CD4-positive, alpha-beta T cell treated with Interleukin-21 for 1 hour (primary cell): ENCODE data around the gene DNHD1.

Source experiments
- DNase-seq: peaks from one replicate; pipeline ENCODE4 v3.0.0-alpha.2; 2020

DNHD1 gene, protein sequence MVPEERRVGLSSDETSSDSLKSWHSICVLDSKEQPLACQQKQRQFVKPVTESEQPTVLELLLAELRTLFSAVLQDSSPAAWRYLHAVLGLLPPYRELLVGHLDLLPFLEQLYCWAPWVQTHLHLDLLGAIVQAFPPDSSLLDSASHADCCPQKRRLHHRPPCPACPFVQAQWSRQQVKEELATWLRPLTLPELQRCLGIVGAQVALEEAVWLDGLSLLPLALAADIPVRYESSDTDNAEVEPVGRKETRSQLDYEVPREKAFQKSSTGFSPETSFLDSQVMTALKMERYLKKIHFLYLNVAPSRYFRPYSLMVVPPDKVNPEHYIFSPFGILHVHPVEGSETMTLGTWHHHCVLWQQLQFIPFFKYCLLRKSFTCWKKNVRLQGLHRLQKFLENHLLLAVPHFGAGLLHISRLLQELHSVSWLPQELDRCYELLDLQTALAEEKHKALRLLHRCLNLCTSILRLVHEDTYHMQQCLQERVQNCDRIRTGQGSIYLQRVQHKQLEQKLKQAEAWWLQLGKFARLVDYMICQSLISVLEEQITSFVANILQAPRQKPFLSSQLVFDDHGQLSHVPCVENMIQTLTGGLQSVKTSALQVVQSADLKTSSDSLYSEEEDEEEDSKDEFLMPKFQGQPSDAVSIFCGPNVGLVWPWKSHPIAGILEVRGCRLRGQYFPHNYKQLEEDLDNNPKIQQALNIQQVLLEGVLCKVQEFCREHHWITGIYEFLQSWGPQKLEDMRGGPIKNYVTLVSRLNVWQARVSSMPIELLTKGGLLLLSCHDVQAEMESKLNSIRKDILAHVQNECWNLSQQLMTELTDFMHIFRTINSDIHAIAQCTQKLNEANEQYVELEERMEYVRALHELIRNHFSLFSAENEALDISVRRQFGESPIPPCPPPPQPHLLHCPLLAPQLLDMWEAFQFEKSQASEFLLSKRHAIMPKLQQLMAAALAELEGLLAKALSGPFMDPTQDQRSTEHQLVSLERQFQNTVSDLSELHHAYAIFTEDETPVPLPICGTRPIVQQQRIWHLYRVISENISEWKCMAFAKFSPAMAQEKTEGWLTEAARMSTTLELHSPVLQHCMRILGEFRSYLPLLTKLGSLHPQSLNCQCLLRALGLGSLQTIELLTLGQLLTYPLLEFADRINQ (N-terminal part only)

DNA sequence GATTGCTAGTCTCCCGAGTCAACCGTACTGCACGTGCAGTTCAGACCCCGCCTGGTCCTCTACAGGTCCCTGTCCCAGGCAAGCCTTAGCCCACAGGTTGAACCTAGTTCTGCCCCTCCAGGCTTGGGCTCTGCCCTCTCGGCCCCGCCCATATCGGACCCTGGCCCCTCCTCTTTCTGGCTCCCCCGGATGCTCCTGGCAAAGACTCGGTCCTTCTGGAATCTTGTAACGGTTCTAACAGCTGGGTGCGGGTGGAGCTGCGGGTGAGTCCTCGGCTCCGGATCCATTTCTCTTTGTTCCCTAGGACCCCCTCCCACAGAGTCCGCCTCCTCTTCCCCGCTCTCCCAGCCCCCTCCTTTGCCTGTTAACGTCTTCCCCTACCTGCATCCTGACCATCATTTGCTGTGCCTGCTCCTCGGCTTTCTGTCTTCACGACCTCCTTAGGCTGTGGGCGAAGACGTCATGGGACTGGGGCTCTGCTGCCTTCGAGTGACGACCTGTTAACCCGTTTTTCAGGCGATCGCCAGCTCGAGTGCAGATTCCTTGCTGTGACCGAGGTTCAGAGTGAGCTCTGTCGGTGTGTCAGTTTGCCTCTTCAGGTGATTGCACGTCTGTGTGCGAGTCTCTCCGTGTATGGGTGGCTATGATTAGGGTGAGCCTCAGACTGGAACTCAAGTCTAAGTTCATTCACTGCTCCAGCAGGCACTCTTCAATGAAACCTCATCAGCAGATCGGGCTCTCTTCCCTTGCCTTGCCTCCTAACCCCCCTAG, at the start of gene DNHD1:
Gene DNHD1, plus strand, starts transcription at position 212 of the 771 bp plus-strand sequence. CDS start 936 bp downstream, outside the sequence.
- no peak for DNase-seq

DNA sequence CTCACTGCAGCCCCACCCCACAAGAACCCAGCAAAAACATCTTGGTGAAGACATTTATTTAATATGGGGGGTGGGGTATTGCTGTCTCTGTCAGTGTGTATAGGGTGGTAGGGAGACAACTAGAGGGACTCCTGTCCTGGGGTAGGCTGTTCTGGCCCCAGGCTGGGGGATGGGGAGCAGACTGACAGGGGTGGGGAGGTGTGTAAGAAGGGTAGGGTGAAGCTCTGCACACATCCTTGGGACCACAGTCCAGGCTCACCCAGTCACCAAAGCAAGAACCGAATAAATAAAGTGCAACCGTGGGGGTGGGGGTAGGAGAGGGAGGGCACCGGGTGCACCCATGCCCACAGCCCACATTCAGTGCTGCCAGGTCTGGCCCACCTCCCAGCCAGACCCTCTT, 48.5 kb upstream of the DNHD1 start:
- DNase-seq: no peak

DNA sequence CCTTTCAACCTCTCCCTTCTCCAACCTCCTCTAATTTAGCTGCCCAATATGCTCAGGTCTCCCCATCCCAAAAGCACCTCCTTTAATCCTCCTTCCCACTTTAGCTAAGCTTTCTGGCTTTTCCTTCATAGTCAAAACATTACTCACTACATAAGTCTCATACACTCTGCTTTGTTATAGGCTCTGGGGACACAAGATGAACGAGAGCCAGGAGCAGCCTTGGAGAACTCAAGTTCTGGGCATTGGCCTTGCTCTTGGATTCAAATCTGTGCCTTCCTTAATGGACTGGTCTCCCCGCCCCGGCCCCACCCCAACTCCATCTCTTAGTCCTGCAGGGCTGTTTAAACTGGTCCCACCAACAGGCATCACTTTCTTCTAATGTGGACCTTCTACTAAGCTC, 44.9 kb upstream of the DNHD1 start:
- no peak for DNase-seq

DNA sequence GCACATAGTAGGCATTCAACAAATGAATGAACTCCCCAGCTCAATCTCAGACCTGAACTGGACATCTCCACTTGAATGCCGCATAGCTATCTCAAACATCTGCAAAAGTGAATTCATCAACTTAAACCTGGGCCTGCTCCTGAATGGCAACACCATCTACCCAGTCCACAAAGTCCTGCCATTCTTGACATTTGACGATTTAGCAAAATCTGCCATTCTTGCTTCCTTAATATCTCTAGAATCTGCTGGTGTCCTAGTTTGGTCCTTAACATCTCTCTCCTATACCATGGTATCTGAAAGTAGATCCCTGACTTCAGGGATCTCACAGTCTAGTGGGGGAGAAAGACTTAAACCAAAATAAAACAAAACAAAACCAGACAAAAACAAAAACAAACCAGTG, 43.9 kb upstream of the DNHD1 start:
- no peak for DNase-seq

DNA sequence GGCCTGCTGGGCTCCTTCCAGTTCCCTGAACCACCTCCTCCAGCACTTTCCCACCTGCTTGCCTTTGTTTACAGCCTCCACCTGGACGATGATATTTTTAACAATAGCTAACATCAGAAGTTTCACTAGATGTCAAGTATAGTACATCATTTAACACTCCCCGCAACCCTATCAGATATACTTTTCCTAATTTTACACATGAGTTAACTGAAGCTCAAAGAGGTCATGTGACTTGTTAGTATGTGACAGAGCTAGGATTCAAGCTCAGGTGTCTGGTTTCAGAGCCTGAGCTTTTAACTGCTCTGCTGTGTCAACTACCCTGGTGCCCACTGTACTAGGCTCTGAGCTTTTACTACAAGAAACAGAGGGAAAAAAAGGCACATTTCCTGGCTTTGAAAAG, 42.0 kb upstream of the DNHD1 start:
- no peak for DNase-seq

DNA sequence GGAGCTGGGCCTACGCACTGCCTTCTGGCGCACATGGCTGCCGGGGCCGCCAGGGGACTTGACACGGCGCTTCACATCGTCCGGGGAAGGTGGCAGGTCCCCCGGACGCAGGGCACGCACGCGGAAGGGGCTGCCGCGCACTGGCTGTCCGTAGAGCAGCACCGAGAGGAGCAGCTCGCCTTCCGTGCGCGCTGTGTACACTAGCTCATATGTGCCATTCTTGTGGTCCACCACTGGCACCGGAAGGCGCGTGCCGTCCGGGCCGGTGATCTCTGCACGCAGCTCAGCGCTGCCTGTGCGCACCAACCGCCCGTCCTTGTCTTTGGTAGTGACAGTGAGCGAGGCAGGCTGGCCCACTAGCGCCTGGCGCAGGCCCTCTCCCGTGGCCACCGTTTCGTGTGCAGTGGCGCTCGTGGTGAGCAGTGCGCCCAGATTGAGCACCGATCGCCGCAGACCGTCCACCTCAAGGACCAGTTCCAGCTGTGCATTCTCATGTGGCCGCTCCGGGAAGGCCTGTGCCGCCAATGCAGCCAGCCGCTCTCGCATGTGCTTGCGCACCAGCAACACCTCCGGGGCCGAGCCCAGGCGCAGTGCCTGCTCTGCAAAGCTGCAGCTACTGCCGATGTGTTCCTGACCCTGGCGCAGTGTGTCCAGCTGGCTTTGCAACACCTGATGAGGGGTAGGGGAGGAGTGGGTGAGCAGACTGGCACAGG, 40.6 kb upstream of the DNHD1 start:
- DNase-seq: no peak

DNA sequence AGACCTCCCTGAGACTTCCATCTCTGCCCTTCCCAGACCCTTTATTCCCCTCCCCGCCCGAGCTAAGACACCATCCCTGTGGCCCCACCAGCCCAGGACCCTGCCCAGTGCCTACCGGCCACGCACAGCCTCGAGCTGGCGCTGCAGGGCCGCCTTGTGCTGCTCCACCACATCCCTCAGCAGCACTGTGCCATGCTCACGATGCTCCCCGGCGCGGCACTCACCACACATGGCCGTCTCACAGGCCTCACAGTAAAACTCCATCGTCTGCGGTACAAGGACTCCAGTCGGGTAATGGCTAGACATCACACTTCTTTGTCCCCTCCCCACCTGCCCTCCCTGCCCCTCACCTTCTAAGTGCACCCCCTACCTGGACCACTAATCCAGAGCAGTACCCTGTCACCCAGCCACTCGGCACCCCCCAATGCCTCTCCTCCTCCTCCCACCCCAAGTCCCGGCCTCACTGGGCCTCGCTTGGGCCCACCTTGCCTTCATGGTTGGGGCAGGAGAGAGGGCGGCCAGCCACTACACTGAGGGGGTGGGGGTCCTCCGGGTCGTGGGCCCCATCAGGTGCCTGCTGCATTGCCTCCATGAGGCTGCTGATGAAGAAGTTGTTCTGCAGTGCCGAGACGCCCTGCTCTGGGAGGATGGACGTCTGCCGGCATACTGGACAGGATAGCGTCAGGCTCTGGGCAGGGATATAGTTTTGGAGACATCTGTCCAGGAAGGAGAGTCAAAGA, 39.3 kb upstream of the DNHD1 start:
- no peak for DNase-seq

DNA sequence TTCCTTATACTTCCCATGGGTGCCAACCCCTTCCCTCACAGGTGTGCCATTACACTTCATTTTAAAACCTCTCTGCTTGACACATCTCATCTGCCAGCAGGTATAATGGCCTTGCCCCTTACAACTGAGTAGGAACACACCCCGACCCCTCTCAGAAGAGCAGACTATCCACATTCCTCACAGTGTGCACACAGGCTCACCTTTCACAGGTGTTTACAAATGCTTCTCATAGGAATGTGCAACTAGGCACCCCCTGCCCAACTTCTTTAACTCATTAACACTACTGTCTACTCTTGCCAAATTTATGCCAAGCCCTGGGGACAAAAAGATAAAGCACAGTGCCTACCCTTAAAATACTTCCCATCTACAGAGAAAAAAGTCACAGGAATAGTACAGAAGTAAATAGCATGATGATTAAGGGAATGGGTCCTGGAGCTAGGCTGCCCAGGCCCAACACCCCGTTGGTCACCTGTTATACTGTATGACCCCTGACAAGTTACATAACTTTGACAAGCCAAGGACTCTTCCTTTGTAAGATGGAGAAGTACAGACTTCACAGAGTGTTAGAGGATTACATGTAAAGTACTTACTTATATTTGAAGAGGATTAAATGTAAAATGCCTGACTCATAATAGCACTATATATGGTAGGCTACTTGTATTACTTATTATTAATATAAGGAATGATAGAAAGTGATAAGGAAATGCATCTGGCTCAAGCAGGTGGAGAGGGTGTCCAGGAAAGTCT, 38.6 kb upstream of the DNHD1 start:
- no peak for DNase-seq

DNA sequence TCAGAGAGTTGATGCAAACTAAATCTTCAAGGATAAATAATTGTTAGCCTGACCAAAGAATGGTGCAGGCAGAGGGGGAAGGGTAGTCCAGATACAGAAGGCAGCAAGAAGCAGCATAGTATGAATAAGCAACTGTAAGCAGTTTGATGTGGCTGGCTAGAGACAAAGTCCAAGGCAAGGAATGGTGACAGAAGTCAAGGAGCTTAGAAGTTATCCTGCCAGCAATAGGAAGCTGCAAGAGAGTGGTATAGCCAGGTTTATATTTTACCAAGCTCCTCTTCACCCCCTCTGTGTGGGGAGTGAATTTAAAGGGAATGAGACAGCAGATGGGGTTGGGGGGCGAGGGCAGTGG, 38.0 kb upstream of the DNHD1 start:
- no peak for DNase-seq

DNA sequence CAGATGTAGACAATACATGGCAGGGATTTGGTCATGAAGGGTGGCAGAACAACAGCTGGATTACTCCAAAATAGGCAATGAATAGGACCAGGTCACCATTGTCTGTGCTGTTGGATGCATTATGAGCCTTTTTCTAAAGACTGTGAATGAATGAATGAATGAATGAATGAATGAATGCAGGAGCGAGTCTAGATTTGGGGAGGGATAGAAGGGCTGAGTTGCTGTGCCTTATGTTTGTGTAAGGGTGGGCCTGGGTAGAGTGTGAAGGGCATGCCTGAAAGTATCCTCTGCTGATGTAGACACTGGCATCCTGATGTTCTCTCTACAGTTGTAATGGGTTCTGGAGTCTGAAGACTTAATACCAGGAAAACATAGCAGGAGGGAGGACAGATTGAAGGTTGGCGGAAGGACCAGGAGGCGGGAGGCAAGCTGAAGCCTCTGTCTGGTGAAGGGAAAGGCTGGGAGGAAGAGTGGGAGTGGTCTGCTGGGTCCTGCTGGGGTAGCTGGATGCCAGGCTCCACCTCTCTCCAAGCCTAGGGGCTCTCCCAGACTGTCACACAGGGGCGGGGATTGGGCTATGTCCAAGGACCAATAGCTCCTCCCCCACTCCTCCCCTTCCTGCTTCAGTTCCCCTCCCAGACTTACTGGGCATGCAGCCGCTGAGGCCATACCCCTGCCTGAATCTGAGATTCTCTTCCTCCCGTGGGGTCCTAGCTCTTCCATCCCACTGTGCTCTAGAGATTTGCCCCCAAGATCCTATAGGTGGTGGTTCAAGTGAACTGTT, 28.2 kb upstream of the DNHD1 start:
- peak; percentile 22 for DNase-seq

DNA sequence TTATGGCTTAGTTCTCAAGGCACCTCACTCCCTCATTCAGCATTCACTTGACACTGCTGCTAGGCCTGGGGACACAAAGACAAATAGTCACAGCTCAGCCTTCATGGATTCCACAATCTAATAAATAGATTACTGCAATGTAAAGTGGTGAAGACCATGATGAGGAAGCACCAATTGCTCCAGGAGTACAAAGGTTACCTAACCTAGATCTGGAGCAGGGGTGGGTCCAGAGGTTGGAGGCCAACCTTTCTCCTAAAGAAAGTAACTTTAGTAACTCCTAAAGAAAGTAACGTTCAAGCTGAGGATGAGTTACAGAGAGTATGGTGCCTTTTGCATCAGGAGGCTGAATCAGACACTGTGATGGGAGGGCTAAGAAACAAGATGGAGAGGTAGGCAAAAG, 27.5 kb upstream of the DNHD1 start:
- no peak for DNase-seq

DNA sequence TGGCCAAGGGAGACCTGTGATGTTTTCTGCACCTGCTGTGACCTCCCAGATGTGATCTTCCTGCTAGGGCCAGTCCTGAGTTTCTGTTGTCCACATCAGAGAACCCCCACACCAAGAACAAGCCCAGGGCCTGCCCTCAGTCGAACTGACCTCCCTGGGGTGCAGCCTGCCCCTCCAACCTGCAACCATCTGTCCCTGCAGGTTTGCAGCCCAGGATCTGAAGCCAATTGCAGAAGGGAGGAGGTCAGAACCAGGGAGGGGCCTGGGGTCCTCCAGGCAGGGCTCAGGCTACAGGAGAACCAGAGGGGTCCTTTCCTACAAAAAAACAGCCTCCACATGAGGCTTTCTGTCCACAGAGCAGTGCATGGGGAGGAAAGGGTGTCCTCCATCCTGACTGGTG, 24.1 kb upstream of the DNHD1 start:
- DNase-seq: no peak

DNA sequence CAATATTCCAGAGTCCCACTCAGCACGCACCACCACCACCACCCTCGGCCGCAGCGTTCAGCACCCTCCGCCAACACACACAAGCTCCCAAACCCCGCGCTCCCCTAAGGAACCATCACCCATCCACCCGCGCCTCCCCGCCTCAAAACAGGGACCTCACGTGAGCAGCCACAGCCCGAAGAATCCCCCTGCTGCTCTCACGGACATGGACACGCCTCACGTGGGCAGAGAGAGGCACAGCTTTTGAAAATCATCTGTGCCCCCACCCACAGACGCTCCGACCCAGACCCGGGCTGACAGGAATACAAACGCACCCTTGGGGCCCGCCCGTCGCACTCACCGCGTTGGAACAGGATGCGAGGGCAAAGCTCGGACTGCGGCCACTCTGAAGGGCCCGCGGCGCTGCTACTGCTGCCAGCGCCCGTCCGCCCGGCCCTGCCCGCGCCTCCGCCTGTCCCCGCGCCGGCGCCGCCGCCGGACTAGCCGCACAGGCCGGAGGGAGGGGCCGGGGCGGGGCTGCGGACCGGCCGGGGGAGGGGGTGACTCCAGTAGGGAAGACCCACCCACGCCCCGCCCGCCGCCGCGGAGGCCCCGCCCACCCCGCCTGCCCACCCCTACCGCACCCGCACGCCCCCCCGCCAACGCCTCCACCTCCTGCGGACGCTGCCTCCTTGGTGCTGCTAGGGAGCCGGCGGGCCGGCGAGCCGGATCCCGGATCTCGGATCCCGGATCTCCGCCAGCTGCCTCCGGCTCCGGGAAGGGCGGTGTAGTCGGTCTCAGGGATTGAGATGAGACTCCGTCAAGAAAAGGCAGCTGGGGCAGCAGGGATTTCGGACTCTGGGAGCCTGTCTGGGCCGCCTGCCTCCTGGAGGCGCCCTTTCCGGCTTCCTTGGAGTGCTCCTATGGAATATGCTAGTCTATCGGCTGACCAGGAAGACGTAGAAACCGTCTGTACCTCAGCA, 23.3 kb upstream of the DNHD1 start, which contains the start of gene TRIM3:
Gene TRIM3, minus strand, starts transcription at position 491 of the 962 bp plus-strand sequence. CDS start 8,246 bp downstream, outside the sequence.
- DNase-seq: peak; percentile 80

DNA sequence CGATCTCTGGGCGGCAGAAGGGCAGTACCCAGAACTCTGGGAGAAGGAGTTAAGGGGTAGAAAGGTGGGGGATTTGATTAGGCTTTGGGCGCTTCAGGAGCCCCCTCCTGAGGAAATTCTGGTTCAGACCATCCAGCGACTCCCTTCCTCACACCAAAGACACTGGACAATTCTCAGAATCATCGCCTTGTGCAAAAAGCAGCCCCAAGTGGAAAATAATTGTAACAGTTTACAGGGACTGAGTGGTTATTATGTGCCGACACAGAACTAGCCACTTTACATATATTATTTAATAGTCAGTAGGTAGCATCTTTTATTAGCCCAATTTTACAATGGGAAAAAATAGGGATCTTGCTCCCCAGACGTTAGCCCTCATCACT, 22.7 kb upstream of the DNHD1 start:
- no peak for DNase-seq

DNA sequence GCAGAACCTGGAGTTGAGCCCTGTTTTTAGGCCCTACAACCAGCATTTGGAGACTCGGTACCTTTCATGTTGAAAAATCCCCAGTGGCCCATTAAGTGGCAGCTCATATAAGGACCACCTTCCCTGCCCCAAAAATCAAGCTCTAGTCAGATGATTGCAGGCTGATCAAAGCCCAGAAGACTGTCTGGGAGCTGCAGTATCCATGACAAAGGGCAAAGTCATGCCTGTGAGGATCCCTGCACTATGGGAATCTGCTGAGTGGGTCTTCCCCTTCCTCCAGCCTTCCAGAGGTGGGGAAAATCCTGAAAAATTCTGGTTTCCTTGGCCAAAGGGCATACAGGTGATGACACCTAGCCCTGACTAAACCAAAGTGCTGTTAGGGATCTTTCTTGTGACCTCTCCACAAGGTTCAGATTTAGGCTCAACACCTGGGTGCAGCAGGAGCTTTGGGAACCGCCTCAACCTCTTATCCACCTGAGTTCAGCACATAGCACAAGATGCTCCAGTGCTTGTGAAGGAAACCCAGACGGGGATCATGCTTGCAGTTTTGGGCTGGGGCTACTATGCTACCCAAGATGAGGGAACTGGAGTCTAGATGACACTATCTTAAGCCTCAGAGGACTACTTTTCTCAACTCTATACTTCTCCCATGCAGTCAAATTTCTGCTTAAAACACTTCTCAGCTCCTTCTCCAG, 22.1 kb upstream of the DNHD1 start:
- DNase-seq: no peak

DNA sequence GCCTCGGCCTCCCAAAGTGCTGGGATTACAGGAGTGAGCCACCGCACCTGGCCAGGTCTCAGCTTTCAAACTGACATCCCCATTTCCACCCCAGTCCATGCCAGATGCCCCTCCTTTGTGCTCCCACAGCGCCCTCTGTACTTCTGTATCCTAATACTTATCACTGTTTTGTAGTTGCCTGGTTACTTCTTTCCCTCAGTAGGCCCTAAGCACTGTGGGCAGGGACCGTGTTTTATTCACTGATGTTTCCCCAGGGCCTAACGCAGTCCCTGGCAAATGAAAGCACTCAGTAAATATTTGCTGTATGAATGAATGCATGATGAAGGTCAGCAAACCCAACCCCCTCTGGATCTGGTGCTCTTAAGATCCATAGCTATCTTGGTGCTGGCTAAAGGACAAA, 21.1 kb upstream of the DNHD1 start:
- DNase-seq: no peak

DNA sequence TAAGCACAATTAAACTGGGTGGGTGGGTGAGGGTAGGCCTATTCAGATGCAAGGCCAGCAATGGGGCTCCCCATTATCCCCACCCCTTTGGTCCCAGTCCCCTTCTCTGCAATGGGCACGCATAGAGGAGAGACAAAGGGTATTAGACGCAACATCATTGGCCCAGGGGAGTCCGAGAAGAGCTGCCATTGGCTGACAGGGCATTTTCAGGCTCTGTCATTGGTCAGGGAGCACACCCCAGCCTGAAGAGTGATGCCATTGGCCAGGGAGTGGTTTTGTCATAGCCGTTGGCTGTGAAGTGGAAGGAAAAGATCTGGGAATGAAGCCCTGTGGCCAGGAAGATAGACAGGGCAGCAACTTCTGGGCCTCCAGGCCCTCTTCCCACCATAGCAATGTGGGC, 20.5 kb upstream of the DNHD1 start:
- no peak for DNase-seq
